ENCODE measurements around the gene FTH1. TPM values are rescaled to one million over a fixed set of nuclear protein-coding genes. Genes with fewer than 3 reads are reported as not detected.
"Not testable (repeated sequence)": the region's sequence is repeated elsewhere in the genome, so short reads cannot be mapped to it uniquely, and the experiment has no call there.

The FTH1 gene
- polyA plus RNA-seq, 4 donors, result 1,796 to 2,281 (median 2,069) TPM

DNA sequence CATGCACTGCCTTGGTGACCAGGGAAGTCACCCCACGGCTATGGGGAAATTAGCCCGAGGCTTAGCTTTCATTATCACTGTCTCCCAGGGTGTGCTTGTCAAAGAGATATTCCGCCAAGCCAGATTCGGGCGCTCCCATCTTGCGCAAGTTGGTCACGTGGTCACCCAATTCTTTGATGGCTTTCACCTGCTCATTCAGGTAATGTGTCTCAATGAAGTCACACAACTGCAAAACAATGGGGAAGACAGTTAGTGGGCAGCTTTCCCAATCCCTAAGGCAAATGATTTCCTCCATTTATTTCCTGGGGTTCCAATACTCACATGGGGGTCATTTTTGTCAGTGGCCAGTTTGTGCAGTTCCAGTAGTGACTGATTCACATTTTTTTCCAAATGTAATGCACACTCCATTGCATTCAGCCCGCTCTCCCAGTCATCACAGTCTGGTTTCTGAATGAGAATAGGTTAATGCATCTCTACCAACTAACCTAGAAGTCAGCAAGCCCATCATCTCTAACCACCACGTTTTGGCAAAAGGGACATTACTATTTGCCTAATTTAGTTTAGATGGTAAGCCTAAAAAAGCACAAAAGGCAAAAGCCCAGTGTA is 2.7 kb downstream of the FTH1 start:
- not testable (repeated sequence) for DNase-seq (ENCODE audit: low read depth in 4 of 4, low spot score in 3 of 4)

DNA sequence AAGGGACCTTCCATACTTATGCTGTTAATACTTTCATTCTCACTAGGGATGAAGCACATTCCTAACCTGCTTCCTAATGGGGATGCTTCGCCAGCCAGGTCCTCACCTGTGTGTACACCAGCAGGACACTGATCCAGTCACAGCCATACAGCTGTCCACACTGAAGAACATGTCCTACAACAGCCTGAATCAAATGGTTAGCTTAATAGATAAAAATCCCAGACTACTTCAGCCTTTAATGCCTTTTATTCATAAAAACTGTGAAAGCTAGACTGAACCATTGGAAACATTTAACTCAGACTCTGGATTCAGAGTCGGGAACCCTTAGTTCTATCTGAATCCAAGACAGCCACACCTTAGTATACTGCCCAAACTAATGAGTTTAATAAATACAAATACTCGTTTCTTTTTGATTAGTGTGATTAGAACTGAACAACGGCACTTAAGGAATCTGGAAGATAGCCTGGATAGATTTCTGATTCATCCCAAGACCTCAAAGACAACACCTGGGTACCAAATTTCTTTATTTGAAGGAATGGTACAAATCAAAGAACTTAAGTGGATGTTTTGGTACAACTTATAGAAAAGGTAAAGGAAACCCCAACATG is 3.3 kb downstream of the FTH1 start:
- no peak for DNase-seq (ENCODE audit: low read depth in 4 of 4, low spot score in 3 of 4)

GRCh38 chr11:61963282-61964057 is 4.0 kb downstream of the FTH1 start:
- no peak for DNase-seq (ENCODE audit: low read depth in 4 of 4, low spot score in 3 of 4)

GRCh38 chr11:61963016-61963281 is 4.5 kb downstream of the FTH1 start:
- no peak for DNase-seq (ENCODE audit: low read depth in 4 of 4, low spot score in 3 of 4)

DNA sequence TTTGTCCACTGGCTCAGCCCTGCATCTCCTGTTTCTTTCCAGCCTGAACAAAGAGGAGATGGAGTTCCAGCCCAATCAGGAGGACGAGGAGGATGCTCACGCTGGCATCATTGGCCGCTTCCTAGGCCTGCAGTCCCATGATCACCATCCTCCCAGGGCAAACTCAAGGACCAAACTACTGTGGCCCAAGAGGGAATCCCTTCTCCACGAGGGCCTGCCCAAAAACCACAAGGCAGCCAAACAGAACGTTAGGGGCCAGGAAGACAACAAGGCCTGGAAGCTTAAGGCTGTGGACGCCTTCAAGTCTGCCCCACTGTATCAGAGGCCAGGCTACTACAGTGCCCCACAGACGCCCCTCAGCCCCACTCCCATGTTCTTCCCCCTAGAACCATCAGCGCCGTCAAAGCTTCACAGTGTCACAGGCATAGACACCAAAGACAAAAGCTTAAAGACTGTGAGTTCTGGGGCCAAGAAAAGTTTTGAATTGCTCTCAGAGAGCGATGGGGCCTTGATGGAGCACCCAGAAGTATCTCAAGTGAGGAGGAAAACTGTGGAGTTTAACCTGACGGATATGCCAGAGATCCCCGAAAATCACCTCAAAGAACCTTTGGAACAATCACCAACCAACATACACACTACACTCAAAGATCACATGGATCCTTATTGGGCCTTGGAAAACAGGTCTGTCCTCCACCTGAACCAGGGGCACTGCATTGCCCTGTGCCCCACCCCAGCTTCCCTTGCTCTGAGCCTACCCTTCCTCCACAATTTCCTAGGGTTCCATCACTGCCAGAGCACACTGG is 5.0 kb downstream of the FTH1 start:
- DNase-seq (ENCODE audit: low read depth in 4 of 4, low spot score in 3 of 4), result no peak

DNA sequence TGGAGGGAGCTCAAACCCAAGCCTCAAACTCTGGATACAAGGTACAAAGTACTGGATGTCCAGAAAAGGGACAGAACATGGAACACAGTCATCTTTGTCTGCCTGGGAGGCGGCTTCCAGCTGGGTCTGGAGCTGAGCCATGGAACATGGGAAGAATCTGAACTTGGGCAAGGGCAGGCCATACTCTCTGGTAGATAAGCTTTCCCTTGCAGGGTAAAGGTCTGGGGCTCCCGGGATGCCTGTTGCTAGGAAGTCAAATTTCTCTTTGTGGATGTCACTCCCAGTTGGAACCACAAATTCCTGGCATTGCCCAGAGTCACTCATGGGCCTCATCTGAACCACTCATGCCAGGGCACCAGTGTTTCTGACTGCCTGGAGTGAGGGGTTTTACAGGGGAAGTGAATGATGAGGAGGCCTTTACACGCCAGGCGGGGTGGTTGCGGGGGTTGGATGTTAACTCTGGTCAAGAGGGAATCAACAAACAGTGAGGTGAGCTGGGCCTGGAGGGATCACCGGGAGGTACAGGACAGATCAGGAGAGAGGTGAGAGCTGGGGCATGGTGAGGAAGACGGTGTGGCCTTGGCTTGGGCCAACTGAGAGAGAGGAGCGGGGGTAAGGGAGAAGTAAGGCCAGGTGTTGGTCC is 5.7 kb downstream of the FTH1 start:
- no peak for DNase-seq (ENCODE audit: low read depth in 4 of 4, low spot score in 3 of 4)

DNA sequence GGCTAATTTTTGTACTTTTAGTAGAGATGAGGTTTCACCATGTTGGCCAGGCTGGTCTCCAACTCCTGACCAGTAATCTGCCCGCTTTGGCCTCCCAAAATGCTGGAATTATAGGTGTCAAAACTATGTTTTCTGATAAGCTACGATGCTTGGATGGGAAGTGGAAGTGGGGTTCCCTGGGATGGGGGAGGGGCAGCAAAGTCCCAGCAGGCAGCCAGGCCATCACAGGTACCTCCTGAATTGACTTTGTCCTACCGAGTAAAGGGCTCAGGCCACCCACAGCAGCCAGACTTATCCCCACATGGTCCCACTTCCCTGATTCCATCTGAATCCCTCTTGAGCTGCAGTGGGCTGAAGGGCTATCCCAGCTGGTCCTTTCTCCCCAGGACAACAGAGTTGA is 6.9 kb downstream of the FTH1 start:
- DNase-seq (ENCODE audit: low read depth in 4 of 4, low spot score in 3 of 4), result no peak

DNA sequence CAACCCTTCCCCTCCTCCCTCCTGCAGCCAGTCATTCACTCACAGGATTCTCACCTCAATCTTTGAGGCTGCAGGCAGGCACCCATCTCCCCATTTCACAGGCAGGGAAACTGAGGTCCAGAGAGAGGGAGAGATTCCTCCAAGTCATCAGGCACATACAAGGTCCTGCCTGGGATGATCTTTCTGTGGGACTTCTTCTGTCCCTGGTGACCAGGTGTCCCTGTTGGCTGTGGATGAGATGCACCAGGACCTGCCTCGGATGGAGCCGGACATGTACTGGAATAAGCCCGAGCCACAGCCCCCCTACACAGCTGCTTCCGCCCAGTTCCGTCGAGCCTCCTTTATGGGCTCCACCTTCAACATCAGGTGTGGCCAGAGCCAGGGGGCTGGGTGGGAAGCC is 7.8 kb downstream of the FTH1 start:
- no peak for DNase-seq (ENCODE audit: low read depth in 4 of 4, low spot score in 3 of 4)

DNA sequence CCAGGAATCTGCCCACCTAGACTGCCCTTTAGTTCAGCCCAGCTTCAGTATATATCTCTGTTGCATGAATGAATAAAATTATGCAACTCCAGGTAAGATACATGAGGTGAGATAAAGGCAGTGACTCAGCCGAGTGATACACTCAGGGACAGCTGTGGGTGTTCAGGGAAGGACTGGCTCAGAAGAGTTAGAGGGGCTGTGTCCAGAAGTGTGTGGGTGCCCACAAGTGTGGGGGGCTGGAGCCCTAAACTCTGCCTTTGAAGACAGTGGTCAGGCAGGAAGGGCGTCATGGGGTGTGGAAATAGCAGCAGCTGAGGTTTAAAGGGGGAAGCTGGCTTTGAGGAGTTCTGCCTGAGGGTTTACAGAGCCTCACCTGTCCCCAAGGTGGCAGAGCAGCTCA is 8.3 kb downstream of the FTH1 start:
- no peak for DNase-seq (ENCODE audit: low read depth in 4 of 4, low spot score in 3 of 4)

- DNase-seq (ENCODE audit: low read depth in 4 of 4, low spot score in 3 of 4), result no peak
These were observed 8.8 kb downstream of the FTH1 start for GRCh38 chr11:61958590-61958989.

- no peak for DNase-seq (ENCODE audit: low read depth in 4 of 4, low spot score in 3 of 4)
These were observed 10.2 kb downstream of the FTH1 start for GRCh38 chr11:61957021-61957770.

GRCh38 chr11:61956191-61957020 is 11.0 kb downstream of the FTH1 start:
- no peak for DNase-seq (ENCODE audit: low read depth in 4 of 4, low spot score in 3 of 4)

- DNase-seq (ENCODE audit: low read depth in 4 of 4, low spot score in 3 of 4), result no peak
These were observed 11.9 kb downstream of the FTH1 start for GRCh38 chr11:61955422-61956135.

DNA sequence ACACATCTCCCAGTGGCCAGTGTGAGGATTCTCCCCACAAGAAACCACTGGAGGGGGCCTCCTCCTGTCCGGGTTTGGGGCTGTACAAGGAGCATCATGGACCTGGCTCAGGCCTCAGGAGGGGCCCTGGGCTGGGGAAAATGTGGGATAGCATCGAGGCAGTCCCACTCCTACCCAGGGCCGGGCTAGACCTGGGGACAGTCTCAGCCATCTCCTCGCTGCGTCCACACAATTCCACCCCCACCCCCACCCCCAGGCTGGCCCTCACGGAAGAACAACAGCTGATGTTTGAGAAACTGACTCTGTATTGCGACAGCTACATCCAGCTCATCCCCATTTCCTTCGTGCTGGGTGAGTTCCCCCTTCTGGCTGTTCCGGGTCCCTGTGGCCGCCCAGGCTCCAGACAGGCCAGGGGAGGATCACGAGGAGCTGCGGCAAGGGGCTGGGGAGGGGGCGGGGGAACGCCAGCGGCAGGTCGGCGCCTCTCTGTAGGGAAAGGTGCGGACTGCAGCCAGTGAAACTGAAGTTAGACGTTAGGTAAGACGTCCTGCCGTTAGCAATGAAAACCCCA is 12.5 kb downstream of the FTH1 start:
- no peak for DNase-seq (ENCODE audit: low read depth in 4 of 4, low spot score in 3 of 4)

- DNase-seq (ENCODE audit: low read depth in 4 of 4, low spot score in 3 of 4), result no peak
These were observed 13.2 kb downstream of the FTH1 start for GRCh38 chr11:61954106-61954850.

- not testable (repeated sequence) for DNase-seq (ENCODE audit: low read depth in 4 of 4, low spot score in 3 of 4)
These were observed 13.8 kb downstream of the FTH1 start for GRCh38 chr11:61953632-61954031.

- DNase-seq (ENCODE audit: low read depth in 4 of 4, low spot score in 3 of 4), result no peak
These were observed 14.6 kb downstream of the FTH1 start for GRCh38 chr11:61952882-61953281.

Data from left renal pelvis (tissue), 4 donors.